Stimulated activated CD4-positive, alpha-beta T cell treated with anti-CD3 and anti-CD28 coated beads, Interleukin-1b, Interleukin-23, amount 100 ng/mL, for 48 hours (primary cell): ENCODE results near the gene SIT1.
A peak's percentile ranks its signal among the peaks of the same experiment; 100 is the strongest.

Source experiments
- DNase-seq: peaks from one replicate; pipeline ENCODE4 v3.0.0-alpha.2; 2020

SIT1 gene, protein sequence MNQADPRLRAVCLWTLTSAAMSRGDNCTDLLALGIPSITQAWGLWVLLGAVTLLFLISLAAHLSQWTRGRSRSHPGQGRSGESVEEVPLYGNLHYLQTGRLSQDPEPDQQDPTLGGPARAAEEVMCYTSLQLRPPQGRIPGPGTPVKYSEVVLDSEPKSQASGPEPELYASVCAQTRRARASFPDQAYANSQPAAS

DNA sequence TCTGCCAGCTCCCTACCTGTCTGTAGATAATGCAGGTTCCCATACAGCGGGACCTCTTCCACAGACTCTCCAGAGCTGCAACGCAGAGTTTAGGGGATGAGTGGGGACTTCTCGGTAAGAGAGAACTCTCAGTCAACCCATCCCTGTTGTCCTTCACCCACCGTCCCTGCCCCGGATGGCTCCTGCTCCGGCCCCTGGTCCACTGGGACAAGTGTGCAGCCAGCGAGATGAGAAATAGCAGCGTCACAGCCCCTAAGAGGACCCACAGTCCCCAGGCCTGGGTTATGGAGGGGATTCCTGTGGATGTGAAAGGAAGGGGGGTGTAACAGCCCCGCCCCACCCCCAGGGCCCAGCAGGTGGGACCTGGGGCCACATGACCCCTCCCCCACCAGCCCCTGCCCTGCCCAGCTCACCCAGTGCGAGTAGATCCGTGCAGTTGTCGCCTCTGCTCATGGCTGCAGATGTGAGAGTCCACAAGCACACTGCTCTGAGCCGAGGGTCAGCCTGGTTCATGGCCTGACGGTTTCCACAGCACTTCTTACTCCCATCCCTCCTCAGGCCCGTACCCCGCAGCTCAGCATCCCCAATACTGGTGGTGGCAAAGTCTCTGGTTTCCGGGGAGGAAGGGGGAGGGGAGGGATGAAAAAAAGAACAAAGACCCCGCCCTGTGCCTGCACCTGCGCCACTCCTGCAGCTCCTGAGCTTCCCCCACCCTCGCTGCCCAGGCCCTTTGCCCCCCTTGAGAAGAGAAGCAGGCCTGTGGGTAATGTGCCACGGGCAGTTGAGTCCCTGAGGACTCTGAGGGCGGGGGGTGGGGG lies at the start of gene SIT1:
TSS of gene SIT1 (minus strand) at position 591 of the 818 bp plus-strand sequence. CDS start at position 513, 78 bp downstream.
- peak; percentile 33 for DNase-seq

DNA sequence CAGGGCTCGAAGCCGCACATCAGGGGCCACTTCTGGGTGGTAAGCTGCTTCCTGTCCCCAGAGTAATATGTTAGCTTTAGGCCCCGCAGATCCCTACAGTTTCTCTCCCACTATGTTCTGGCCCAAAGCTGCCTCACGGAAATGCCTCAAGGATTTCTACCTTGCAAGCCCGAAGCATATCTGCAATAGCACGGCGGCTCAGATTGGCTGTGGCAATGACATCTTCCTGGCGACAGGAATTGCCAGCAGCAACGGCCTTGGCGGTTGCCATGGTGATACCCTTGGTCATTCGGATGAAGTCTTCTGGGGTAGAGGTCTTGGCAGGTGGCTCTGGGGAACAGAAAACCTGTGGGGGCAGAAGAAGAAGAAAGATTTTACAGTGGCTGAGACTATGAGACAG lies 49.3 kb upstream of the SIT1 start:
- DNase-seq = no peak

DNA sequence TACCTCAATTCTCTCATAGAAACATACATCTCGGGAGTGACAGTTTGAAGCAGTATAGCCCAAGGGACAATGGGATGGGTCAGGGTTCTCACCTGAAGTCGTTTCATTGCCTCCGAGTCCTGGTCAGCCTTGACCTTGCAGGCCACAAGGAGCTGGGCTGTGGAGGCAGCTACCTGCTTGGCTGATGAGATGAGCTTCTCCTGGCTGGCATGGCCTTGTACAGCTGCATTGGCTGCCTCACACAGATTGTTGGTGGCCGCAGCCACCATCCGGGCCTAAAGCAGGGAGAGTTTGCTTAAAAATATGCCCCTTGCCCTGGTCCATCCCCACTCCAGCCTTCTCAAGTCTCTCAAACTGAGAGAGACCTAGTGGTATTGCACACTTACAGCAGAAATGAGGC lies 47.5 kb upstream of the SIT1 start:
- no peak for DNase-seq

DNA sequence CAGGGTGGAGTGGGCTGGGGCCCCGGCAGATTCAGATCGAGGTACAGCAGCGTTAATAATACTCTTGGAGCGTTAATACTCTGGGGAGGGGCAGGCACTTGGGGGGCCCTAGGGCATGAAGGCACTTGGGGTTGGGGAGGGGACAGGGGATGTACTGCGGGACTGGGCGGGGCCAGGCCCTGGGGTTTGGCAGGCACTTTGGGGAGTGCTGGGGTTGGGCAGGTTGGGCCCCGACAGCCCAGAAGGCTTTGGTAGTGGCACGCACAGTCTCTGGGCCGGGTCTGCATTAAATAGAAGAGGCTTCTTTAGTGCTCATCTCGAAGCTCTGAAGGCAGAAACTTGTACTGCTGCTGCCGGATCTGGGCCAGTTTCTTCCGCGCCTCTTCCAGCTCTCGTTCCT lies 46.8 kb upstream of the SIT1 start:
- no peak for DNase-seq

DNA sequence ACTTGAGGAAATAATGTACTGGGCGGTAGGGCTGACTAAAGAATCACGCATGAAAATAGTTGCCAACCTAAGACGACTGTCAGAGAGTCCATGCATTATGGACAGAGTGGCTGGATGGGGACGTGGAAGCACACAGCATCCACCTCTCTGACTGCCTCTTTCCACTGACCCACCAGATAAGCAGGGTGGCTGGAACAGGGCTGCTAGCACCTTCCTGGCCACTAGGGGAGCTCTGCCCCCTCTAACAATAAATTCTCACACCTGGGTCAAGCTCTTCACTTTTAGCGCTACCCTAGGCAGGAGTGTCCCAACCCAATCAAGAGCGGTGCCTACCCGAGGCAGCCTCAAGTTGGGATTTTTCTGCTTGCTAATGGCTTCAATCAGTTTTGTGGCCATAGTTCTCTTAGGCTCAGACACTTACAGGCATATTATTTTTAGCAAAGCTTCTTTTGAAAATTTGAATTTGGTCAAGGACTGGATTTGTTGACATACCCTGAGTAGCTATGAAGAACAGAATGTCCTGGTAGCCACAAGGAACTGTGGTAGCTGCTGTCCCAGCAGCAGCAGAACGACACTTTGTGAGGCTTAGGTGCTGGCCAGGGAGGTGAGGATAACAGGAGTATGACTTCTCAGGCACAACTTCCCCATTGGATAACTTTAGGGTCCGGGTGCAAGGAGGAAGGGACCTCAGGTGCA lies 45.9 kb upstream of the SIT1 start:
- peak; percentile 40 for DNase-seq

DNA sequence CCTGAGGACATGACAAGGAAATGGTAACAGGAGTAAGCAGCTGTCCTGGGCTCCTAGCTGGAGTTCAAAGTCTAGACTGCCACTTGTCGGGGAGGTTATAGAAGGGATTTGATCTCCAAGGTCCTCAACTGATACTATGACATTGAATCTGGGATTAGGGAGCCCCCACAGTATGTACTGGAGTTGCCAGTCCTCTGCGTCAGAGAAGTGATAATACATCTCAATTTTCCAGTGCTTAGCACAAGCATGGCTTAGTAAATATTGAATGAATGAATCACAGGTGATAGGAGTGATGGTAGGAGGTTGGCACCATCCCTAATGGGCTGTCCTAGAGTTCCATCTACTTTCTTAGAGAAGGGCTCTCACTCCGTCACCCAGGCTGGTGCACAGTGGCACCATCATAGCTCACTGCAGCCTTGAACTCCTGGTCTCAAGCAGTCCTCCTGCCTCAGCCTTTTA lies 45.2 kb upstream of the SIT1 start:
- DNase-seq = no peak

DNA sequence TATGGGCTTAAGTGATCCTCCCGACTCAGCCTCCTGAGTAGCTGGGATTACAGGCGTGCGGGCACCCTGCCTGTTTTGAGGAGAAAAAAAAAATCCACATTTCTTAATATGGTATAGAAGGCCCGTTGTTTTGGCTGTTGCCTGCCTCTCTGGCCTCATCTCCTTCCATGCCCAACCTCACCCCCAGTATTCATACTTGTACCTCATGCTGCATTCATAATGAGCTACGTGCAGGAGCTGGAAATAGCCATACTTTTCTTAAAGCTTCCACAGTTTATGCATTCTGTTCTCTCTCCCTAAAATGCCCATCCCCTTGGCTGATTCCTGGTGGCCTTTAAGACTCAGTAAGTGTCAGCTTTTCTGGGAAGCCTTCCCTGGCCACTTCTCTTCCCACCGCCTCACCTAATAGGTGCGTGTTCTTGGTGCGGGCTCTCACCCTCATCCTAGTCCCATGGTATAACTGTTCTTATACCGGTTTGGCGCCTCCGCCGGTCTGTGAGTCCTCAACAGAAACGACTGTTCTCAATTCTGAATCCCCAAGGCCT lies 41.1 kb upstream of the SIT1 start:
- DNase-seq = no peak

DNA sequence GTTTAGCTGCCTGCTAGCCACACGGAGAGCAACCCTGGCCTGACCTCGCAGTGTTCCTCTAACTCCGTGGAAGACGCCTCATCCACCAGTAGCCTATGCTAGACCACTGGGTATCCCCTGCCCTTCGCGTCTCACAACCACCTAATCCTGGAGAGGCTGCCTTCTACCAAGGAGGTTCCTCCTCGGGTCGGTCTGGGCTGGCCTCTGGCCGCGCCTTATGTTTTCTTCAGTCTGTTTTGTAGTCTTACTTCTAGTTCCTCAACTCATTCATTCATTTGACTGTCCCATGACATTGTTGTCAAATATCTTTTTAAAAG lies 40.6 kb upstream of the SIT1 start:
- DNase-seq = no peak

DNA sequence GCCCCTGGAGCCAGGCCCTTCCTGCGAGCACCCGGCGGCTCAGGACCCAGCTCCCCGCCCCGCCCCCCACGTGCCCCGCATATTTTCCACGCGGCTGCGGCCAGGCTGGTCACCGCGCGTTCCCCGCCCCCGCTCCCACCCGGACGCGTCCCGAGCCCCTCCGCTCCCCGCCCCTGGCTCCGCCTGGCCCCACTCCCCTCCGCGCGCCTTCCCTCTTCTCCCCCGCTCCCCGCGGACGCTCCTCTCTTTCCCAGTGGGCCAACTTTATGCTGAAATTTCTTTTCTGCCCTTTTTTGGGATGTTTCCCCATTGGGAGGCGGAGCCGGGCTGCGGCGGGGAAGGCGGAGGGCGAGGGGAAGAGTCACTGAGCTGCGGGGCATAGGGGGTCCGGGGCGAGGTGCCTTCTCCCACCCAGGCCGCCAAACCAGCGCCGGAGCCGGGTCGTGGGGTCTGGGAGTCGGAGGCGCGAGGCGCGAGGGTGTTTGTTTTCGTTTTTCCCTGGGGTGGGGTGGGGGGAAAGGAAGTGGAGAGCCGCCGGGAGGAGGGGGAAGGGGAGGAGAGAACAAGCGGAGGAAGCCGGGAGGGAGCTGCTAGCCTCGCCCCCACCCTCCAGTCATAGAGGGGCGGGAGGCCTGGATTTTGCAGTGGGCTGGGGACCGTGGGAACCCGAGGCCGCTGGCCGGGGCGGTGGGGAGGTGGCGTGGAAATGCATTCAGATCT lies 40.0 kb upstream of the SIT1 start:
- DNase-seq = peak; percentile 17

DNA sequence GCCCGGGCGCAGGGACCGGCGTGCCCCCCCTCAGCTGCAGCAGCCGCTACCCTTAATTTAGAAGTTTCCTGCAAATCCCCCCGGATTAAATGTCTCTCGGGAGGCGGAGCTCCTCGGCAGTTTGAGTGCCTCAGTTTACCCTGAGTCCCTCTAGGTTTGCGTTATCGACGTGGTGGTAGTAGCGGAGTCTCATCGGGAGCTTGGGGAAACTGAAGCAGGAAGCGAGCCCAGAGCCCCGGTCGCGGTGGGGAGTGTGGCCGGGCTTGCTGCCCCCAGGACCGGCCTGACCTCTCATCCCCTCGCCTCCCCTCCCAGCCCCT lies 39.5 kb upstream of the SIT1 start:
- no peak for DNase-seq

DNA sequence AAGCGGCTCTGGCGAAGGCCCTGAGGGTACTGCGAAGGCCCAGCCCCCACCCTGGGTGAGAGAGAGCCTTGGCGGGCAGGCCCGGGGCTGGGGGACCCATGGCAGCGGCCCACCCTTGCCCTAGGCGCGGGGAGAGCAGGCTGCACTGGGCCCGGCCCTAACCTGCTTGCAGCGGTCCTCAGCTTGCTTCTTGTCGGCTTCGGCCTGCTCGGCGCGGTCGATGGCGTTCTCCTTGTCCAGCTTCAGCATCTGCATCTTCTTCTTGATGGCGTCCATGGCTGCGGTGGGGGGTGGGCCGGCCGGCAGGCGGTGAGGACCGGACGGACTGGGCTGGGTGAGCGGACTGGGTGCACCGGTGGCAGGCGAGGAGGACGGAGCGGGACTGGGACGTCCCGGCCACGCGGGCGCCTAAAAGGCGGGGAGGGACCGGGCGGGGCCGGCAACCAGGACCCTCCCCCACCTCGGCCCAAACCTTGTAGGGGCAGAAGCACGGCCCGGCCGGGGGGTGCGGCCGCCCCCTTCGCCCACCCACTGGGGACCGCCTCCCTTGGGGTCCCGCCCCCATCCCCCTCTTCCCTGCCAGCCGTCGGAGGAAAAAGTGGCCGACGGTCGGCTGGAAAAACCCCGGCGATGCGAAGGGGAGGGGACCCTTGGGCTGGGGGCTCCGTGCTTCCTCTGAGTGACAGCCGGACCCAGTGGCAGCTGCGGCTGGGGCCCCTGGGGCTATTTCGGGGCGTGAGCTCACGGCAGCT lies 39.0 kb upstream of the SIT1 start, which contains the start of gene TPM2:
TSS of gene TPM2 (minus strand) at position 384 of the 752 bp plus-strand sequence. CDS start at position 276, 108 bp downstream.
- DNase-seq = no peak

DNA sequence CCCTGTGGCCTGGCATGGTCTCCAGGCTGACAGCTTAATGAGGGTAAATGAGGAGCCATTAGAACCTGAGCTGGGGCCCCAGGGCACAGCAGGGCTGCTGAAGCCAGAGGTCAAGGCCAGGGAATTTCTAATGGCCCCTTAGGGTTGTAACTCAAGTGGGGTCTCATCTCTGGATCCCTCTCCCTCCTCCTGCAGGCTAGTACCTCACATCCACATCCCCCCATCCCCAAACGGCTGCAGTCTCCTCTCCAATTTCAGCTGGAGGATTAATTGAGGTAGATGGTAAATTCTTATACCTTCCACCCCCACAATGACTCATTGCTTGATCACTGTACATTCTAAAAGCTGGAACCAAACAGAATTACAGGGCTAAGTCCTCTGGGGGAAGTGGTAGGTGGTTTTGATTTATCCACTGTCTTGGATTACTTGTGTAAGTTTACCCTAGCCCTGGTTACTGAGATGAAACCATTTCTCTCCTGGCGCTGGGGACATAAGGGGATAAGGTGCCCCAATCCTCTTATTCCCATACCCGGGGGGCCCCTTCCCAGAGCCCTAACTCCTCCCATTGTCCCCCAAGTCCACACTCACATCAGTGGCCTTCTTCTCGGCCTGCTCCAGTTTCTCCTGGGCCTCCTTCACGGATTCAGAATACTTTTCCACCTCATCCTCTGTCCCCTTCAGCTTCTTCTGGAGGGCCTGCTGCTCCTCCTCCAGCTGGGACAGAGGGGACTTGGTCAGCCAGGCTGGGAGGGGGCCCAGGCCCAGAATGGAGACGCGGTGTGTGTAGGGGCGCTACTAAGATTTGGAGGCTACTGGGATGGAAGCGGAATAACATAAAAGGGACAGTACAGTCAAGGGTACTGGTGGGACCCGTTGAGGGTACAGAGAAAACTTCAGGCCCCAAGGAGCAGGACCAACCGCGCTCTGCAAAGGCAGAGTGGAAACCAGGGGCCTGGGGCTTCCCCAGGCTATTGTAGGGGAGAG lies 38.1 kb upstream of the SIT1 start:
- DNase-seq = no peak

DNA sequence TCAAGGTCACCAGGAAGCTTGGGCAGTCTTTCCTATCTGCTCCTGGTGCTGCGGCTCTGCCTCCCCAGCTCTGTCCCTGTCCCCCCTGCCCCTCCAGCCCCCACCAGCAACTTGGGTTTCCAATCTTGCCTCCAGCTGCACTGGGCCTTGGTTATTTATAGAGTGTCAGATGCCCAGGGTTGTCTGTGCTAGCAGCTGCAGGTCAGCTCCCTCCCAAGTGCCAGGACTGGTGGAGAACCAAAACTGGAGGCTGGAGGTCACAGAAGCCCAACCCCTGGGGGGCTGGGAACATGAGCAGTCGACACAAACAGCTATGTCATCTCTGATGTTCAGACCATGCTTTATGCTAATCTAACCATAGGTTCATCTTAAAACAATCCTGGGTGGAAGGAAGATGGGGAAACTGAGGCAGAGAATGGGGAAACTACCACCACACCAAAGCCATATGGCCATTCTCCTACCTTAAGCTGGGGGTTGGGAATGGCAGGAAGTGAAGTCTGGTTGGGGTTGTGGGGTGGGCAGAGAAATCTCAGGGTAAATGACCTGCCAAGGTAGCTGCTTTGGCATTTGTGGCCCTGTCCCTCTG lies 37.3 kb upstream of the SIT1 start:
- no peak for DNase-seq

DNA sequence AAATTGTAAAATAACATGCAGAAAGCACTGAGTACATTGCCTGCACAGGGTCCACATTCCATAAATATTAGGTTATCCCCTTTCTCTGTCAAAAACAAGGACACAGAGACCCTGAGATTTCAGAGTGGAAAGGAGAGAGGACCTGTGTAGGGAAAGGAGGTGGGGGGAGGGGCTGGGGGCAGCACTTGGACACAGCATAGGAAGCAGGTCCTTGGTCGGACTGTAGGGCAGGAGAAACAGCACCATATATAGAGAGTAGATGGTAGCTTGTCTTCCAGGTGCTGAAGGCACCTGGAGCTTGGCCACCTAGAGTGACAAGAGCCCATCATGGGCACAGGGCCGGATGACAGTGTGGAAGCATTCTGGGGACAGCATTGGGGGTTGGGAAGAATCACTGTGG lies 36.6 kb upstream of the SIT1 start:
- DNase-seq = no peak

DNA sequence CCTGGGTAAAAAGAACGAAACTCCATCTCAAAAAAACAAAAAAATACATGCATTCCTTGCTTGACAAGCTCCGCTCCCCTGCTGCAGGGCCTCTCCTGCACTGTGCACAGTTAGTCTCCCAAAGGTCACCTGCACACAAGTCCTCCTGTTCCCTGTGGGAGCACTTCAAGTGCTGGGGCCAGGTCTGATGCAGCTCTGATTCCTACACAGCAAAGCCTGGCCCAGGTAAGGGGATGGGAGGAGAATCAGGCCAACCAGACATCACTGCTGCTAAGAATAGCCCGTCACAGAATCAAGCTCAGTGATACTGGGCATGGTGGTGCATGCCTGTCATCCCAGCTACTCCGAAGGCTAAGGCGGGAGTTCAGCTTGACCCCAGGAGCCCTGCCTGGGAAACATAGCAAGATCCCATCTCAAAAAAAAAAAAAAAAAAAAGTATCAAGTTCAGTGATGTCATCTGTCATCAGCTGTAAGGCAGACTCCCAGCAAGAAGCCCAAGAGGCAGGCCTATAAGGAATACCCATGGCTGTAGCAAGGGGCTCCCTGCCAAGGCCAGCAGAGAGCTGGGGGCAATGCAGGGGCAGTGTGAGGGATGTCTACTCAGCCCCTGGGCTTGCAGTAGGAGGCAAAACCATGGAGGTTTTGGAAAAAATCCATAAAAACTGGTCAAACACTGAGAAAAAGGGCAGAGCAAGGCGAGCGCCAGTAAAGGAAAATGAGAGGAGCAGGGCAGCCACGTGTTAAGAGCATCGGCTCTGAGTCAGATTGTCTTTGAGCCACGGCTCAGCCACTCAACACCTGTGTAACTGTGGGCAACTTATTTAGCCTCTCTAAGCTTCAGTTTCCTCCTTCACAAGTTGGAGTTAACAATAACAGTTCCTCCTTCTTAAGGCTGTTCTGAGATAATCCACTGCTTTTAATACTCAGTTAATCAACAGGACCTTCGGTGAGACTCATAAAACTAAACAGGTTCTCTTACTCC lies 35.8 kb upstream of the SIT1 start:
- no peak for DNase-seq

DNA sequence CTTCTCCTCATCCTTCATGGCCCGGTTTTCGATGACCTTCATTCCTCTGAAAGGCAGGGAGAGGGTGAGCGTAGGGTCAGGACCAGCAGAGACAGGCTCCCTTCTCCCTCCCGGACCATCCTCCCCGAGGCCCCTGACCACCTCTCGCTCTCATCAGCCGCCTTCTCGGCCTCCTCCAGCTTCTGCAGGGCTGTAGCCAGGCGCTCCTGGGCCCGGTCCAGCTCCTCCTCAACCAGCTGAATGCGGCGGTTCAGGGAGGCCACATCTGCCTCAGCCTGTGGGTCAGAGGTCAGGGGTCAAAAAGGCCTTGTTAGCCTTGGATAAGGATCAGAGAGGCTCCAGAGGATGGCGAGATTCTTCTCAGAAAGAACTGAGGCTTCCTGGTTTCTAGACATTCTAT lies 34.8 kb upstream of the SIT1 start:
- no peak for DNase-seq

DNA sequence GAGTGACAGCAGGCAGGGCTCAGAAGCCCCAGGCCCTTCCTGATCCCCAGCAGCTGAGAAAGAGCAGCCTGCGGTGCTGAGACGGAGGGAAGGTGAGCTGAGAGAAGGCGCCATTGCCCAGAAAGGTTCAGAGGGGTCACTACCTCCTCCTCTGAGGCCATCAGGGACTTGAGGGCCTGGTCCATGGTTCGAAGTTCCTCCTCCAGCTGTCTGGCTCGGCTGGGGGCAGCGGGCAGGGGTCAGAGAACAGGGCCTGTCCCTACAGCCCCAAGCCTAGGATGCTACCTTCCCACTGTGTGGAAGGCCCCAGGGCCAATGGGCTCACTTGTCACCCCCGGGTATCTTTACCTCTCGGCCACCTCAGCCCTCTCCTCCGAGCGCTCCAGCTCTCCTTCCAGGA lies 34.2 kb upstream of the SIT1 start:
- DNase-seq = no peak

DNA sequence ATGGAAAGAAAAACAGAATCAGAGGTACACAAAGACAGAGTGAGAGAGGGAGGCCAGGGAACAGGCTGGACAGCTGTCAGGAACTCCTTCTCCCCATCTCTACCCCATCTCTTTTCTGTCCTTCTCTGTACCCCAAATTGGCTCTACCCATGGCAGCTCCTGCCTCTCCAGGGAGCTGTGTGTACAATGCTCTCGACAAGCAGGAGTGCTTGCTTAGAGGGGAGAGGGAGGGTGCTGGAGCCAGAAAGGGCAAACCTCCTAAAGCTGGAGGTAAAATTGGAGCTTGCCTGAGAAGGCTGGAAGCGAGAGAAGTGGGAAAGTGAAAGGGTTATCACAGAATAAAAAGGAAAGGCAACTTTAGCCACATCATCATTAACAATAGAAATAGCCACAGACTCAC lies 32.6 kb upstream of the SIT1 start:
- no peak for DNase-seq

DNA sequence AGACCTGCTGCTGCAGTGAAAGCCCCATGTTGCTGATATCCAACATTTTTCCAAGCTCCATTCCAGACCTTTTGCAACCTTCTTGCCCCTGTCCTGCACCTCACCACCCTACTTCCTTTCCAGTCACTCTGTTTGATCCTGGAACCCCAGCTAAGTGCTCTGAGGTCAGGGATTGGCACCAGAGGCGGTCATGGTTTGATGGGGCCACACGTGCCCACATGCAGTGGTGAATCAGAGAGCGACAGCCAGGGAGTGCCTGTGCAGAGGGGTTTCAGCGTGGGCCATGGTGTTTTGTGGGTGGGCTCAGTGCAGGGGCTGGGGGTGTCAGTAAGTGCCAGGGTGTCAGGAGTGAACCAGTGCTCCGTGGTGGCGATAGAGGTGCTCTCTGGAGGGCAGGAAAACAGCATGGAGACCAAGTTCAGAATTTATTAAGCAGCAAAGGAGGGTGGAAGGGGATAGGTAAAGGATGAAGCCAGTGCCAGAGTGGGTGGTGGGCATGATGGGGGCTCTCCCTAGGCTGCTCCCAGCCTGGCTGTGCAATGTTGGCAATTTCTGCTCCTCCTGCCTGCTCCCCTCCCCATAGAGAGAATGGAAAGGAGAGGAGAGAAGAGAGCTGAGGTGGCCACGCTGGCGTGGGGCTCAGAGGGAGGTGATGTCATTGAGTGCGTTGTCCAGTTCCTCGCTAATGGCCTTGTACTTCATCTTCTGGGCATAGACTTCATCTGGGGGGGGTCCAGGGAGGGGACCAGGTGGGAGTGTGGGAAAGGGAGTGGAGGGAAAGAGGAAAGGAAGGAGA lies 32.0 kb upstream of the SIT1 start:
- DNase-seq = no peak
